G401.6 (cell line): Measurements from ENCODE around the gene P2RX5.
"Not testable (repeated sequence)": the region's sequence is repeated elsewhere in the genome, so short reads cannot be mapped to it uniquely, and the experiment has no call there.

ENCODE experiments used
- FAIRE-seq: peaks from 2 replicates; lab custom pipeline; 2012; peaks lifted over from hg19 to GRCh38; lab: Jason Lieb, UNC

The P2RX5 gene

GRCh38 chr17:3695723-3696411, at the start of gene P2RX5:
Gene P2RX5, minus strand, starts transcription at chr17:3696155. Its CDS starts 150 bp downstream, at chr17:3696005.
- no peak for FAIRE-seq

GRCh38 chr17:3745071-3745470, 49.1 kb upstream of the P2RX5 start:
- FAIRE-seq: no peak

- FAIRE-seq: no peak
Observed at GRCh38 chr17:3744014-3744413, 48.1 kb upstream of the P2RX5 start.

- FAIRE-seq: no peak
Observed at GRCh38 chr17:3740611-3741073, 44.7 kb upstream of the P2RX5 start.

GRCh38 chr17:3739422-3740124, 43.6 kb upstream of the P2RX5 start:
- FAIRE-seq: no peak

- FAIRE-seq: no peak
Observed at GRCh38 chr17:3738562-3739295, 42.8 kb upstream of the P2RX5 start.

- FAIRE-seq: no peak
Observed at GRCh38 chr17:3735515-3735914, 39.6 kb upstream of the P2RX5 start.

GRCh38 chr17:3734911-3735276, 38.9 kb upstream of the P2RX5 start:
- not testable (repeated sequence) for FAIRE-seq

GRCh38 chr17:3732210-3732621, 36.3 kb upstream of the P2RX5 start:
- no peak for FAIRE-seq

GRCh38 chr17:3730881-3731429, 35.0 kb upstream of the P2RX5 start:
- no peak for FAIRE-seq

GRCh38 chr17:3729881-3730280, 33.9 kb upstream of the P2RX5 start:
- no peak for FAIRE-seq

- FAIRE-seq: not testable (repeated sequence)
Observed at GRCh38 chr17:3728099-3728498, 32.1 kb upstream of the P2RX5 start.

GRCh38 chr17:3727041-3727440, 31.1 kb upstream of the P2RX5 start:
- no peak for FAIRE-seq

- no peak for FAIRE-seq
Observed at GRCh38 chr17:3724378-3725077, 28.6 kb upstream of the P2RX5 start.

- no peak for FAIRE-seq
Observed at GRCh38 chr17:3723556-3724377, 27.8 kb upstream of the P2RX5 start, which contains the start of gene HASPIN. Gene HASPIN, plus strand, starts transcription at chr17:3723903. Its CDS starts 33 bp downstream, at chr17:3723936.

- FAIRE-seq: no peak
Observed at GRCh38 chr17:3723188-3723555, 27.2 kb upstream of the P2RX5 start.

GRCh38 chr17:3722716-3723115, 26.8 kb upstream of the P2RX5 start:
- no peak for FAIRE-seq

- no peak for FAIRE-seq
Observed at GRCh38 chr17:3719265-3719664, 23.3 kb upstream of the P2RX5 start.

- no peak for FAIRE-seq
Observed at GRCh38 chr17:3718201-3718600, 22.2 kb upstream of the P2RX5 start.

- no peak for FAIRE-seq
Observed at GRCh38 chr17:3715296-3715695, 19.3 kb upstream of the P2RX5 start.

- no peak for FAIRE-seq
Observed at GRCh38 chr17:3712811-3713463, 17.0 kb upstream of the P2RX5 start.
